ENCODE measurements around the gene RPRD1B.

DNA sequence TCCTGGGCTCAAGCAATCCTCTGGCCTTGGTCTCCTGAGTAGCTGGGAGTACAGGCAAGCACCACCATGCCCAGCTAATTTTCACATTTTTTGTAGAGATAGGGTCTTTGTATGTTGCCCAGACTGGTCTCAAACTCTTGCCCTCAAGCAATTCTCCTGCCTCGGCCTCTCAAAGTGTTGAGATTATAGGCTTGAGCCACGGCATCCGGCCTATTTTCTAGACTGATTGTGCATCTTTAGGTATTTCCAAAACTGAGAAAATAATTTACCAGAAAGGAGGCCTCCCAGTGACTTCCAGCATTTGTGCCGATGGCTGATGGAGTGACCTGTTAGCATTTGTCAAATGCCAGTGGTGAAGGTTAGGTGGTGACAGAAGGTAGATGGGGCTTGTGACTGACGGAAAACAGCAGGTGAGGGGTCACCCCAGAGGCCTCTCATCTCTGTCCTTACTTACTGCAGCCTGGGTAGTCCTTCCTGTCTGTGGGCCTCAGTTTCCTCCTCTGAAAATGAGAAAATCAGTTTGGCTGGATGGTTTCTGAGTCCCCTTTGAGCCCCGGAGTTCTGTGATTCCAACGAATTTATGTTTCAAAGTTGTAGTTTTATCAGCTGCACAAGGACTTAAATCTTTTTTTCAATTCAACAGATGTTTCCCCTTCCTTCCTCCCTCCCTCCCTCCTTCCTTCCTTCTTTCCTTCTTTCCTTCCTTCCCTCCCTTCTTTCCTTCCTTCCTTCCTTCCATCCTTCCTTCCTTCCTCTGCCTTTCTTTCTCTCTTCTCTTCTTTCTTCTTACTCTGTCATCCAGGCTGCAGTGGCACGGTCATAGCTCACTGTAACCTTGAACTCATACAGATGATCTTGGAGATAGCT lies 78.1 kb downstream of the RPRD1B start:
- no peak for TF ChIP-seq CTCF (IDR thresholded peaks at IDR 0.05; ENCODE audit: borderline replicate concordance, extremely low read depth, low read length, poor library complexity, severe bottlenecking)
- TF ChIP-seq EZH2 (IDR thresholded peaks at IDR 0.05; ENCODE audit: borderline replicate concordance, low read depth, low read length, severe bottlenecking), result no peak

Data from DND-41 (cell line).